ENCODE measurements around the gene AMER3.

DNA sequence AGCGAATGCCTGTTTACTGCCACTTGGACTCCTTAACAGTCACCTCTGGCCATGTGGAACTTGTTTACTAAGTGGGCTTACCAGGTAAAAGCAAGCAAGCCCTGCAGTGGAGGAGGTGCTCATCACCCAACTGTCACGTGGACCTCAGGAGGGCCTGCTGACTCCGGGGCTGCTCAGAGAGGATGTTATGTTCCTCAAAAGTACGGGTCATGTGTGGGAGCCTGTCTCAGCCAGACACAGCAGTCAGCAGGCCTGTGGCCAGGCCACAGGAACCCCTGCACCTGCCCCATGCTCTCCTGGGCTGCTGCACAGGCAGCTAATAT, 36.2 kb downstream of the AMER3 start:
- TF ChIP-seq CTCF (IDR thresholded peaks at IDR 0.05), result no peak
- TF ChIP-seq POLR2AphosphoS5 (IDR thresholded peaks at IDR 0.05; ENCODE audit: low read depth, low read length), result no peak
- TF ChIP-seq TCF7L2 (IDR thresholded peaks at IDR 0.05; ENCODE audit: low read depth, low read length), result no peak

All from Panc1 (cell line).